Trophoblast cell (in vitro differentiated cells and primary cell): ENCODE results near the gene SESN1.

Source experiments
- DNase-seq, 2 donors: peaks; one replicate each; pipeline ENCODE4 v3.0.0-alpha.2; 2016
- H2AFZ ChIP-seq: 2 replicates; pipeline ENCODE4 v1.6.1; 2013; ENCODE audit warnings: low read length, moderate library complexity, mild to moderate bottlenecking; ENCODE audit not compliant: insufficient read depth, poor library complexity
- H2AK5ac ChIP-seq: 2 replicates; pipeline ENCODE4 v1.6.1; 2013; ENCODE audit warnings: mild to moderate bottlenecking, low read length
- H2BK120ac ChIP-seq: 2 replicates; pipeline ENCODE4 v1.6.1; 2013; ENCODE audit warnings: low read length, mild to moderate bottlenecking, moderate library complexity; ENCODE audit not compliant: insufficient read depth, poor library complexity
- H2BK12ac ChIP-seq: 2 replicates; pipeline ENCODE4 v1.6.1; 2013; ENCODE audit warnings: mild to moderate bottlenecking, low read length, moderate library complexity
- H2BK5ac ChIP-seq: 2 replicates; pipeline ENCODE4 v1.6.1; 2013; ENCODE audit warnings: low read length, low read depth, moderate library complexity, mild to moderate bottlenecking; ENCODE audit not compliant: poor library complexity
- H3K14ac ChIP-seq: 2 replicates; pipeline ENCODE4 v1.6.1; 2013; ENCODE audit warnings: mild to moderate bottlenecking, low read length
- H3K18ac ChIP-seq: 2 replicates; pipeline ENCODE4 v1.6.1; 2013; ENCODE audit warnings: mild to moderate bottlenecking, low read length
- H3K23ac ChIP-seq: 2 replicates; pipeline ENCODE4 v1.6.1; 2013; ENCODE audit warnings: low read length
- H3K27ac ChIP-seq: 2 replicates; pipeline ENCODE4 v1.5.1; 2013; ENCODE audit warnings: low read depth, mild to moderate bottlenecking, inconsistent platforms, low read length, moderate library complexity
- H3K27me3 ChIP-seq: 2 replicates; pipeline ENCODE4 v1.6.1; 2013; ENCODE audit warnings: inconsistent platforms, mild to moderate bottlenecking, low read length, moderate library complexity; ENCODE audit not compliant: insufficient read depth
- H3K36me3 ChIP-seq, 2 experiments: 1 replicate in 1 of 2; 2 replicates in 1 of 2; pipeline ENCODE4 v1.6.1; 2013; ENCODE audit warnings: low read length in 2 of 2, mild to moderate bottlenecking in 2 of 2, moderate library complexity in 1 of 2; ENCODE audit not compliant: insufficient read depth in 2 of 2, control insufficient read depth in 1 of 2
- H3K4ac ChIP-seq: 2 replicates; pipeline ENCODE4 v1.6.1; 2013; ENCODE audit warnings: low read depth, mild to moderate bottlenecking, low read length, moderate library complexity
- H3K4me1 ChIP-seq, 2 experiments: 1 replicate in 1 of 2; 2 replicates in 1 of 2; pipeline ENCODE4 v1.6.1; 2013; ENCODE audit warnings: low read length in 2 of 2, mild to moderate bottlenecking in 2 of 2, moderate library complexity in 1 of 2; ENCODE audit not compliant: insufficient read depth in 2 of 2, control insufficient read depth in 1 of 2
- H3K4me2 ChIP-seq: 2 replicates; pipeline ENCODE4 v1.6.1; 2013; ENCODE audit warnings: inconsistent platforms, mild to moderate bottlenecking, low read length, moderate library complexity
- H3K4me3 ChIP-seq: 2 replicates; pipeline ENCODE4 v1.5.1; 2013; ENCODE audit warnings: mild to moderate bottlenecking, low read depth, low read length, inconsistent platforms
- H3K79me1 ChIP-seq: one replicate; pipeline ENCODE4 v1.6.1; 2013; ENCODE audit warnings: low read length
- H3K79me2 ChIP-seq: 2 replicates; pipeline ENCODE4 v1.6.1; 2013; ENCODE audit warnings: low read length, mild to moderate bottlenecking; ENCODE audit not compliant: control insufficient read depth, insufficient read depth, poor library complexity
- H3K9ac ChIP-seq: 2 replicates; pipeline ENCODE4 v1.6.1; 2013; ENCODE audit warnings: mild to moderate bottlenecking, low read length
- H3K9me3 ChIP-seq: 2 replicates; pipeline ENCODE4 v1.6.1; 2013; ENCODE audit warnings: low read depth, mild to moderate bottlenecking, control low read depth, inconsistent platforms, low read length; ENCODE audit not compliant: insufficient read depth
- H4K12ac ChIP-seq: 2 replicates; pipeline ENCODE4 v1.6.1; 2013; ENCODE audit warnings: low read depth, mild to moderate bottlenecking, low read length, moderate library complexity
- H4K8ac ChIP-seq: 2 replicates; pipeline ENCODE4 v1.6.1; 2013; ENCODE audit warnings: low read depth, mild to moderate bottlenecking, low read length, moderate library complexity
- H4K91ac ChIP-seq: one replicate; pipeline ENCODE4 v1.6.1; 2013; ENCODE audit warnings: low read depth, mild to moderate bottlenecking, low read length, moderate library complexity
- WGBS: extraction: QIAGEN DNeasy Blood & Tissue Kit; methylation state at CpG from one replicate; pipeline ENCODE4 v1.1.7; 2013; ENCODE audit warnings: missing lambda C conversion rate; ENCODE audit not compliant: insufficient read length, insufficient coverage; ENCODE audit errors: extremely low coverage; 5-methylcytosine and 5-hydroxymethylcytosine counted together

The SESN1 gene

DNA sequence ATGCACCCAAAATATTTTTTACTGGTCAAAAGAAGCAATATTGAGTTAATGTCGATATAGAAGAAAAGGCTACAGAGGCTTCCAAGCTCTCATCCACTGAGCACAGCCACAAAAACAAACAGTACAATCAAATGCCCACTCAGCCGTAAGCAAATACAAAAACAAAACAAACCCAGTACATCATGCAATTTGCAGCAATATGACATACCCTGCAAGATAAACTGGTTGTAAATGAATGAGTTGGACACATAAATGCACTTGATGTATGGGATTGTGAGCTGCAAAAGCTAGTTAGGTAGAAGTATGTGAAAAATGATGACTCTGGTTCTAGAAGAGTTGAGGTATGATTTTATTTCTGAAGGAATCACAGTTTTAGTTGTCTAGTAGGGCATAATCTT is 83.9 kb downstream of the SESN1 start:
- Histone ChIP-seq H3K23ac (no peak overlapping the region), H3K4ac (no peak overlapping the region), H4K8ac (no peak overlapping the region), H2AFZ (no peak overlapping the region), H4K12ac (no peak overlapping the region), H3K9ac (no peak overlapping the region), H3K18ac (no peak overlapping the region), H4K91ac (no peak overlapping the region), H3K27me3 (no peaks in the 10 kb centered on the region), H2BK120ac (no peak overlapping the region), H3K14ac (no peak overlapping the region), H3K36me3 (no peaks in the 10 kb centered on the region), H3K4me1 (no peaks in the 10 kb centered on the region), H2AK5ac (no peak overlapping the region), H2BK12ac (no peak overlapping the region), H3K79me2 (peaks cover 7% of the 10 kb centered on the region), H3K4me2 (no peak overlapping the region), H2BK5ac (no peak overlapping the region), H3K4me3 (no peak overlapping the region), H3K27ac (no peak overlapping the region), H3K79me1 (peaks cover 9% of the 10 kb centered on the region), H3K9me3 (no peaks in the 10 kb centered on the region)
- DNase-seq: no peak
- no CpG with 5 or more reads among the region's 2 CpGs for WGBS

DNA sequence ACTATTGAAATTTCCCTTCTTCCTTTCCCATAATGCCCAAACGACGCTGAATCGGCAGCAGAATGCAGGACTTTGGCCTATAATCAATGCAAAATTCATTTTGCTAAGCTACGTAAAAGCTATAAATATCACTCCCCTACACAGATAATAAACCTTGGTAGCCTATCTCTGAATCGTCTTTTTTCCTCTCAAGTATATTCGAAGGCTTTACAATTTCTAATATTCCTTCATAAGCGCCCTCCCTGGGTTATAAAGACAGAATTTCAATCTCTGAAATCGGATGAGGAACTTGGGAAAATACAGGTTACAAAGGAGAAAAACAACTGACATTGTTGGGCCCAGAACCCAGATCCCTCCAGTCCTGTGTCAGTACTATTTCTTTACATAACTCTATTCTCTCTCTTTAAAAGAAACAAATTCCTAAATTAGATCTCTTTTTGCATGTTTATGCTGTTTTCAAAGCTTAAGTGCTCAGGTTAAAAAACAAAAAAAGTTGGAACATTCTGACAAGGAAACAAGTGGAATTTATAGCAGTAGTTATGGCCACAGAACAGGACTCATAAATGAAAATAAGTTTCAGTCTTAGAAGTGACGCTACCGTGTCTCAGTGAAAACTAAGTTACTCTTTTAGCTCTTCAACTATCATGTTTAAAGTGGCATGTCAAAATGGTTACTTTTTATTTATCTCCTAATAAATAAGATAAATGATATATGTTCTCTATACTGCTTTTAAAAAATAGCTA is 84.5 kb downstream of the SESN1 start:
- Histone ChIP-seq H2AK5ac (no peak overlapping the region), H4K12ac (no peak overlapping the region), H2BK5ac (no peak overlapping the region), H2BK120ac (no peak overlapping the region), H3K4ac (no peak overlapping the region), H3K4me2 (peak overlapping the region; percentile 99), H3K27me3 (no peaks in the 10 kb centered on the region), H2AFZ (peak overlapping the region; percentile 57), H3K23ac (no peak overlapping the region), H3K4me1 (no peaks in the 10 kb centered on the region), H3K9ac (peak overlapping the region; percentile 85), H3K14ac (no peak overlapping the region), H3K9me3 (no peaks in the 10 kb centered on the region), H3K79me2 (peaks cover 7% of the 10 kb centered on the region), H4K91ac (no peak overlapping the region), H3K27ac (no peak overlapping the region), H2BK12ac (no peak overlapping the region), H3K4me3 (no peak overlapping the region), H4K8ac (peak overlapping the region; percentile 54), H3K36me3 (no peaks in the 10 kb centered on the region), H3K79me1 (peaks cover 9% of the 10 kb centered on the region), H3K18ac (no peak overlapping the region)
- WGBS: no CpG with 5 or more reads among the region's 10 CpGs
- no peak for DNase-seq

DNA sequence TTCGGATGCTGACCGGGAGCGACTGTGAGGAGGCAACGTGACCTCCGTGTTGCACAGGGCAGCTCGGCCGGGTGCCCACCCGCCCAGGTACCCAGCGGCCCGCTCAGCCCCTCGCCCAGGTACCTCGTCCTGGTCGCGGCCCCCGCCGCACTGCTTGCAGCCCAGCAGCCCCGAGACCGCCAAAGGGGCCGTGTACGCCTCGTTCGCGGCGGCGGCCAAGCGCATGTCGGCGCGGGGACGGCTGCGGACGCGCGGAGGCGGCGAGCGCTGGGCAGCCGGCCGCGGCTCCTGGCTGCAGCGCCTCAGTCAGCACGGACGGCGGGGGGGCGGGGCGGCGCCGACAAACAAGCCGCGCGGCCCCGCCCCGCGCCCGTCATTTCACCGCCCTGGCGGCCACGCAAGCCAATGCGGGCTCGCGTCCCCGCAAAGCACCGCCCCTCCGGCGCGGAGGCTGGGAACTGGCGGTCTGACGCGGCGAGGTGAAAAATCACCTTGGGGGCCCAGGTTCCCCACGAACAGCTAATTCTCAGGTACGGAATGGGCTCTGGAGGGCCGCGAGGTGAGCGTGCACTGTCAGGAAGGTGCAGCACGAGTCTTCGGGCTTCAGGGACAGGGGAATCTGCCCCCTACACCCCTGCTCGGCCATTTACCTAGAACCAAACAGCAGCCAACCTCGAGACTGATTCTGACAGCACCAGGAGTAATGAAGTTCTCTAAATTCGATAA is 85.2 kb downstream of the SESN1 start:
- Histone ChIP-seq H2AFZ (peak overlapping the region; percentile 92), H3K14ac (peak overlapping the region; percentile 96), H3K27ac (peak overlapping the region; percentile 84), H3K9me3 (no peaks in the 10 kb centered on the region), H4K12ac (peak overlapping the region; percentile 15), H3K36me3 (no peaks in the 10 kb centered on the region), H3K23ac (no peak overlapping the region), H2AK5ac (no peak overlapping the region), H4K8ac (peak overlapping the region; percentile 81), H4K91ac (peak overlapping the region; percentile 85), H3K9ac (peak overlapping the region; percentile 95), H3K79me1 (peaks cover 9% of the 10 kb centered on the region), H3K79me2 (peaks cover 7% of the 10 kb centered on the region), H2BK5ac (peak overlapping the region; percentile 42), H3K4me2 (peak overlapping the region; percentile 99), H3K4ac (peak overlapping the region; percentile 50), H3K27me3 (no peaks in the 10 kb centered on the region), H2BK120ac (peak overlapping the region; percentile 43), H3K4me1 (no peaks in the 10 kb centered on the region), H3K18ac (peak overlapping the region; percentile 98), H2BK12ac (no peak overlapping the region), H3K4me3 (peak overlapping the region; percentile 98)
- peak; percentile 89 to 91 for DNase-seq
- no CpG with 5 or more reads among the region's 80 CpGs for WGBS

DNA sequence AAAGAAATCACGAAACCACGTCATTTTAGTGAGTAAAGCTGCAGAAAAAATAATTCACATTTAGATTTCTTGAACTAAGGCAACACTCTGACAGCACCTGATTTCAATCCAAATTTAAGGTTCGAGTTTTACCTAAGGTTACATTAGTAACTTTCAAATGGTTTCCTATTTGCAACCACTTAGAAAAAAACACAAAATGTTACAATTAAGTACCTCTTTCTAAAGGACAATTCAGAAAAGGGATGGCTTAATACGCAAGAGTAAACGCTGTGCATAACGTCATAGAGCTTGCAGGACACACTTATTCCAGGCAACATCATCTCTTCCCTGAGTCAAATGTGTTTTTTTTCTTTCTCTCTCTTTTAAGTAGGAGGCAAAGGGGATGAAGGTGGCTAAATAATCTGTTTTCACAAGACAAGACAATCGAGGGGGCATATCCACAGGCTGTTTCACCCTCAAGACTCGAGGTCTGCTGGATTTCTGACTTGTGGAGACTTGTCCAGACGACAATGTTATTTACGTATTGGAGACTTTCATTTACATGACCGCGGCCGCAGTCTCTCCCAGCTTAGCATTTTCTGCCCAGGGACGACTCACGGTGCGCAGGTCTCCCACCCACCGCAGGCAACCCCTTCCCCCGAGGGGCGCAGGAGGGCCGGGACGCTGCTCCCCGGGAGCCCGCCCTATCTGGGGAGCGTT is 86.0 kb downstream of the SESN1 start:
- H3K9me3 ChIP-seq: no peaks in the 10 kb centered on the region
- peak overlapping the region; percentile 50 for H3K4ac ChIP-seq
- peak overlapping the region; percentile 15 for H4K12ac ChIP-seq
- no peak overlapping the region for H3K23ac ChIP-seq
- H4K8ac ChIP-seq: peak overlapping the region; percentile 81
- peak overlapping the region; percentile 84 for H3K27ac ChIP-seq
- H3K4me3 ChIP-seq: peak overlapping the region; percentile 98
- WGBS: no CpG with 5 or more reads among the region's 24 CpGs
- peak overlapping the region; percentile 85 for H4K91ac ChIP-seq
- H3K79me1 ChIP-seq: peaks cover 9% of the 10 kb centered on the region
- peak; percentile 27 to 51 for DNase-seq
- peak overlapping the region; percentile 32 for H2BK5ac ChIP-seq
- no peaks in the 10 kb centered on the region for H3K4me1 ChIP-seq
- no peaks in the 10 kb centered on the region for H3K36me3 ChIP-seq
- no peak overlapping the region for H2BK12ac ChIP-seq
- peaks cover 7% of the 10 kb centered on the region for H3K79me2 ChIP-seq
- H2AFZ ChIP-seq: peak overlapping the region; percentile 92
- H3K18ac ChIP-seq: peak overlapping the region; percentile 98
- H3K27me3 ChIP-seq: no peaks in the 10 kb centered on the region
- peak overlapping the region; percentile 96 for H3K14ac ChIP-seq
- H3K4me2 ChIP-seq: peak overlapping the region; percentile 57
- peak overlapping the region; percentile 43 for H2BK120ac ChIP-seq
- no peak overlapping the region for H2AK5ac ChIP-seq
- peak overlapping the region; percentile 75 for H3K9ac ChIP-seq
